Upper lobe of right lung (tissue), 1 donor: ENCODE results near the gene FRMD8. TPM values are rescaled to one million over a fixed set of nuclear protein-coding genes. Genes with fewer than 3 reads are reported as not detected.
A peak's percentile ranks its signal among the peaks of the same experiment; 100 is the strongest.

Experiments used
- ATAC-seq: fragments of 200-7000 bp; cut with Tn5 transposase; one replicate; pipeline ENCODE4 v1.9.1; 2020; ENCODE audit warnings: mild to moderate bottlenecking, moderate library complexity
- DNase-seq: peaks from one replicate; pipeline ENCODE4 v3.0.0-alpha.2; 2020
- H3K27ac ChIP-seq: fragments of 200-600 bp; one replicate; pipeline ENCODE4 v1.8.0; 2022
- H3K27me3 ChIP-seq: fragments of 200-600 bp; one replicate; pipeline ENCODE4 v1.8.0; 2022; ENCODE audit warnings: mild to moderate bottlenecking
- H3K36me3 ChIP-seq: fragments of 200-600 bp; one replicate; pipeline ENCODE4 v1.8.0; 2022
- H3K4me1 ChIP-seq: fragments of 200-600 bp; one replicate; pipeline ENCODE4 v1.8.0; 2022
- H3K4me3 ChIP-seq: fragments of 200-600 bp; one replicate; pipeline ENCODE4 v1.8.0; 2022; ENCODE audit warnings: mild to moderate bottlenecking
- H3K9me3 ChIP-seq: fragments of 200-600 bp; one replicate; pipeline ENCODE4 v1.8.0; 2022
- intact Hi-C: fragments of 100-400 bp; cut with DNase I; formaldehyde crosslinking; loops from one replicate; pipeline ENCODE4 v1.11.0; 2022
- long read RNA-seq: library from polyadenylated mRNA; unstranded; transcript quantifications from one replicate; pipeline ENCODE4 v2.0.0, GENCODE V29; 2021
- total RNA-seq: library from RNA; stranded (reverse); fragmentation: NEBNext Ultra II Directional; extraction: Animal tissue kit (Norgen Biotek cat#: 25700); gene quantifications from one replicate; pipeline ENCODE4 v1.2.1, GENCODE V29; 2021
- TF ChIP-seq, protein P1 (sequence below): fragments of 200-600 bp; IDR thresholded peaks from one replicate; pipeline ENCODE4 v1.8.0; 2022; ENCODE audit warnings: antibody characterized with exemption
- donor health status: DM: no; HTN: yes; CAD: no; lungs with severe emphysema.

The FRMD8 gene, protein sequence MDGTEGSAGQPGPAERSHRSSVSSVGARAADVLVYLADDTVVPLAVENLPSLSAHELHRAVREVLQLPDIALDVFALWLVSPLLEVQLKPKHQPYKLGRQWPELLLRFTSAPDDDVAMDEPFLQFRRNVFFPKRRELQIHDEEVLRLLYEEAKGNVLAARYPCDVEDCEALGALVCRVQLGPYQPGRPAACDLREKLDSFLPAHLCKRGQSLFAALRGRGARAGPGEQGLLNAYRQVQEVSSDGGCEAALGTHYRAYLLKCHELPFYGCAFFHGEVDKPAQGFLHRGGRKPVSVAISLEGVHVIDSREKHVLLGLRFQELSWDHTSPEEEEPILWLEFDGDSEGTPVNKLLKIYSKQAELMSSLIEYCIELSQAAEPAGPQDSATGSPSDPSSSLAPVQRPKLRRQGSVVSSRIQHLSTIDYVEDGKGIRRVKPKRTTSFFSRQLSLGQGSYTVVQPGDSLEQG
- 37.1 TPM for total RNA-seq
- long read RNA-seq, transcript FRMD8-203 (10 exons, 1,818 nt) = minor isoform, 10 of 131 reads
- long read RNA-seq, transcript FRMD8-201 (11 exons, 3,723 nt) = major isoform, 81 of 131 reads
- long read RNA-seq, partial matches to known transcripts = 5 of 131 reads
- long read RNA-seq, other reads (novel, unspliced or antisense) = 32 of 131 reads

DNA sequence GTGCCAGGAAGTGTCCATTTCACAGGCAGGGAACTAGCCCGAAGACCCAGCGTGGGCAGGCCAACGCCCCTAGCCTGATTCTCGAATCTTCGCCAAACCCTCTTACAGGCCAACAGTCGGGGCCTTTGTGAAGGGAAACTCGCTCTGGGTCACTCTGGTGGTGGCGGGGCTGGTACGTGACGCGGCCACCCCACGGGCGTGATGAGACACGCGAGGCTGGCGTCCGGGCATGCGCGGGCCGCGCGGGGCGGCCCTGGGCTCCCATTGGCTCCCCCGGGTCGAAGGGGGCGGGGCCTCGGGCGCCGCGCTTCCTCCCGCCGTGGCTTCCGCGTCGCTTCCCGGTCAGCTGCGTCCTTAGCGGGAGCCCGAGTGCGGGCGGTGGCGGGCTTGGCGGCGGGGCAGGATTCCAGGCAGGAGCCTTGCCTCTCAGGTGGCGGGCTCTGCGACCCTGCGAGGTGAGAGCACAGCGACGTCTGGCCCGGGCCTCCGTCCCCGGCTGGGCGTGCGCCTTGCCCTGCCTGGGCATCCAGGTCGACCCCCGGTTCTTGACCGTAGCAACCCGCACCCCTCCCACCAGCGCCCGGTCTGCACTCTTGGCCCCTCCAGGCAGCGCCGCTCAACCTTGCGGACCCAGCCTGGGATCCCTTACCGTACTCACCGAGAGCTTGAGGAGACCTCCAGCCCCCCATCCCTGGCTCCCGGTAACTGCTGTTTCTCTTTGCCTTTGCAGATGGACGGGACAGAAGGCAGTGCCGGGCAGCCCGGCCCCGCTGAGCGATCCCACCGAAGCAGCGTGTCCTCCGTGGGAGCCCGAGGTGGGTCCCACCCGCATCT lies at the start of gene FRMD8:
FRMD8 (plus strand) TSS at position 331 of the 834 bp plus-strand sequence; CDS start at position 731, 400 bp downstream.
- peak; percentile 83 for ATAC-seq
- H3K36me3 ChIP-seq = no peaks in the 10 kb centered on the region

DNA sequence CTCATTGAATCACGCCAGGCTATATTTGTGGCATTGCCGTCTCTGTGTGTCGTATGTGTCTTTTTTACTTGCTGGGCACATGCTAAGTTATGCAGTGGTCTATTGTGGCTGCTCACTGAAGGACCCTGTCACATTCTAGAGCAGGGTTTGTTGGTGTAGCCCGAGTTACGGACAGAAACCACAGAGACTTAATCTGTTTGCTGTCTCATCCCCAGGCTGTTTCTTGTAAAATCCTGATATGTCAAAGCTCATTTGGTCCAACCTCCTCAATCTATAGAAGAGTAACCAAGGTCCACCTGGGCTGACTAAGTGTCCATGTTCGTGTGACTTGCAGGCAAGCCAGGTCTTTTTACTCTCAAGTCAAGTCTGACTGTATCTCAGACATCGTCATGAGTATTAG lies 47.8 kb upstream of the FRMD8 start:
- Histone ChIP-seq H3K27ac (no peak overlapping the region), H3K36me3 (peaks cover 50% of the 10 kb centered on the region), H3K27me3 (no peaks in the 10 kb centered on the region), H3K4me1 (peaks cover 16% of the 10 kb centered on the region), H3K4me3 (no peak overlapping the region), H3K9me3 (no peaks in the 10 kb centered on the region)
- ATAC-seq (no peak), DNase-seq (no peak)
- TF ChIP-seq, protein P1, sequence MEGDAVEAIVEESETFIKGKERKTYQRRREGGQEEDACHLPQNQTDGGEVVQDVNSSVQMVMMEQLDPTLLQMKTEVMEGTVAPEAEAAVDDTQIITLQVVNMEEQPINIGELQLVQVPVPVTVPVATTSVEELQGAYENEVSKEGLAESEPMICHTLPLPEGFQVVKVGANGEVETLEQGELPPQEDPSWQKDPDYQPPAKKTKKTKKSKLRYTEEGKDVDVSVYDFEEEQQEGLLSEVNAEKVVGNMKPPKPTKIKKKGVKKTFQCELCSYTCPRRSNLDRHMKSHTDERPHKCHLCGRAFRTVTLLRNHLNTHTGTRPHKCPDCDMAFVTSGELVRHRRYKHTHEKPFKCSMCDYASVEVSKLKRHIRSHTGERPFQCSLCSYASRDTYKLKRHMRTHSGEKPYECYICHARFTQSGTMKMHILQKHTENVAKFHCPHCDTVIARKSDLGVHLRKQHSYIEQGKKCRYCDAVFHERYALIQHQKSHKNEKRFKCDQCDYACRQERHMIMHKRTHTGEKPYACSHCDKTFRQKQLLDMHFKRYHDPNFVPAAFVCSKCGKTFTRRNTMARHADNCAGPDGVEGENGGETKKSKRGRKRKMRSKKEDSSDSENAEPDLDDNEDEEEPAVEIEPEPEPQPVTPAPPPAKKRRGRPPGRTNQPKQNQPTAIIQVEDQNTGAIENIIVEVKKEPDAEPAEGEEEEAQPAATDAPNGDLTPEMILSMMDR = no peak
- intact Hi-C loops = no loop called here

More for the DNA sequence above, at the start of gene FRMD8:
- peak; percentile 97 for DNase-seq
- TF ChIP-seq, protein P1 = no peak
- no peaks in the 10 kb centered on the region for H3K27me3 ChIP-seq
- intact Hi-C loops = no loop called here
- no peaks in the 10 kb centered on the region for H3K9me3 ChIP-seq
- peak within 1 kb of the TSS; percentile 98 for H3K27ac ChIP-seq
- H3K4me1 ChIP-seq = peaks cover 84% of the 10 kb centered on the region
- H3K4me3 ChIP-seq = peak within 1 kb of the TSS; percentile 97

DNA sequence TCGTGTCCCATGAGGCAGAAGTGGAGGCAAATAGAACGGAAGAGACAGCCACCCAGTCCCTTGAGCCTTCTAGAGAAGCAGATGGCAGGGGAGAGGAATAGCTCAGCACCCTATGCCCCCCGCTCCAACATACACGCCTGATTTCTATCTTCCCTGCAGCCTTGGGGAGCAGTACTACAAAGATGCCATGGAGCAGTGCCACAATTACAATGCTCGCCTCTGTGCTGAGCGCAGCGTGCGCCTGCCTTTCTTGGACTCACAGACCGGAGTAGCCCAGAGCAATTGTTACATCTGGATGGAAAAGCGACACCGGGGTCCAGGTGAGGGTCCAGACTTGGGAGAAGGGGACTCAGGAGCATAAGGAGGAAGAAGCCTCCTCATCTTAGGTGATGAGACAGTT lies 46.2 kb upstream of the FRMD8 start:
- peaks cover 66% of the 10 kb centered on the region for H3K36me3 ChIP-seq
- TF ChIP-seq, protein P1 = no peak
- no peak overlapping the region for H3K4me3 ChIP-seq
- ATAC-seq = no peak
- no peak overlapping the region for H3K27ac ChIP-seq
- intact Hi-C loops = no loop called here
- no peak for DNase-seq
- H3K27me3 ChIP-seq = no peaks in the 10 kb centered on the region
- H3K9me3 ChIP-seq = no peaks in the 10 kb centered on the region
- peaks cover 6% of the 10 kb centered on the region for H3K4me1 ChIP-seq

DNA sequence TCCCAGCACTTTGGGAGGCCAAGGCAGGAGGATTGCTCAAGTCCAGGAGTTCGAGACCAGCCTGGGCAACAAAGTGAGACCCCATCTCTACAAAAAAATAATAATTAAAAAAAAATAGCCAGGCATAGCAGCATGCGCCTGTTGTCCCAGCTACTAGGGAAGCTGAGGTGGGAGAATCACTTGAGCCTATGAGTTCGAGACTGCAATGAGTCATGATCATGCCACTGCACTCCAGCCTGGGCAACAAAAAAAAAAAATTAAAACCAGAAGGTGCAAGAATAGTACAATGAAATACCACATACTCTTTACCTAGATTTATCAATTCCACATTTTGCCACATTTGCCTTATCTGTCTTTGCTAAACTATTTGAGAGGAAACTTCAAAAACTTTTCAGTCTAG lies 44.6 kb upstream of the FRMD8 start:
- DNase-seq = no peak
- ATAC-seq = no peak
- H3K27ac ChIP-seq = no peak overlapping the region
- no peak overlapping the region for H3K4me3 ChIP-seq
- no peaks in the 10 kb centered on the region for H3K27me3 ChIP-seq
- TF ChIP-seq, protein P1 = no peak
- intact Hi-C loops = no loop called here
- no peaks in the 10 kb centered on the region for H3K9me3 ChIP-seq
- H3K36me3 ChIP-seq = peaks cover 82% of the 10 kb centered on the region
- no peaks in the 10 kb centered on the region for H3K4me1 ChIP-seq

DNA sequence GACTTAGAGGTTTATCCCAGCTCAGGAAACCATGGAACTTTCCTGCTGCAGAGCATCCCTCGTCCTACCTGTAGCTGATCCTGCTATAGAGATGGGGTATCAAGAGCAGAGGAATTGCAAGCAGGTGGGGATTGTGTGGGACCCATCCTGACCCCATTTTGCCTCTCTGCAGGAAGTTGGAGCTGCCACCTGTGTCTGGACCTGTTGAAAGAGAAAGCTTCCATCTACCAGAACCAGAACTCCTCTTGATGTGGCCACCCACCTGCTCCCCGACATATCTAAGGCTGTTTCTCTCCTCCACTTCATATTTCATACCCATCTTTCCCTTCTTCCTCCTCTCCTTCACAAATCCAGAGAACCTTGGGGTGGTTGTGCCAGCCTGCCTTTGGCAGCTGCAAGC lies 34.9 kb upstream of the FRMD8 start:
- TF ChIP-seq, protein P1 = no peak
- Histone ChIP-seq H3K27ac (no peak overlapping the region), H3K27me3 (peaks cover 6% of the 10 kb centered on the region), H3K4me3 (no peak overlapping the region), H3K9me3 (no peaks in the 10 kb centered on the region), H3K36me3 (peaks cover 64% of the 10 kb centered on the region), H3K4me1 (peaks cover 17% of the 10 kb centered on the region)
- DNase-seq = no peak
- no peak for ATAC-seq
- intact Hi-C loops = no loop called here
